Neural cell (in vitro differentiated cells): ENCODE results near the gene PTRH2. TPM values are rescaled to one million over a fixed set of nuclear protein-coding genes. Genes with fewer than 3 reads are reported as not detected.

Experiments used
- H2AFZ ChIP-seq: fragments of 200-600, 300-800 bp; sonication (generic), shearing (Covaris generic); 2 replicates; pipeline ENCODE4 v1.6.0; 2014; ENCODE audit warnings: low read depth, mild to moderate bottlenecking, antibody characterized with exemption, low read length, moderate library complexity
- H3F3A ChIP-seq: fragments of 200-600 bp; shearing (Covaris generic); 2 replicates; pipeline ENCODE4 v1.6.1; 2016; ENCODE audit warnings: mild to moderate bottlenecking, moderate library complexity, mixed read lengths, antibody characterized with exemption, low read length; ENCODE audit not compliant: insufficient read depth, poor library complexity, severe bottlenecking
- H3K27ac ChIP-seq: fragments of 200-600, 300-800 bp; sonication (generic), shearing (Covaris generic); 2 replicates; pipeline ENCODE4 v1.5.1; 2014; ENCODE audit warnings: mild to moderate bottlenecking, low read length, moderate library complexity
- H3K27me3 ChIP-seq: fragments of 300-800, 200-600 bp; sonication (generic), shearing (Covaris generic); 2 replicates; pipeline ENCODE4 v1.6.0; 2014; ENCODE audit warnings: mild to moderate bottlenecking, low read depth, low read length, moderate library complexity; ENCODE audit not compliant: insufficient read depth
- H3K36me3 ChIP-seq: fragments of 300-800, 200-600 bp; sonication (generic), shearing (Covaris generic); 2 replicates; pipeline ENCODE4 v1.5.1; 2014; ENCODE audit warnings: mild to moderate bottlenecking, antibody characterized with exemption, low read length, moderate library complexity; ENCODE audit not compliant: insufficient read depth
- H3K4me2 ChIP-seq: fragments of 300-800, 200-600 bp; sonication (generic), shearing (Covaris generic); 2 replicates; pipeline ENCODE4 v1.6.0; 2014; ENCODE audit warnings: mild to moderate bottlenecking, low read length
- H3K4me3 ChIP-seq: fragments of 300-800, 200-600 bp; sonication (generic), shearing (Covaris generic); 2 replicates; pipeline ENCODE4 v1.5.1; 2014; ENCODE audit warnings: mild to moderate bottlenecking, low read length, moderate library complexity
- H3K79me2 ChIP-seq: fragments of 200-600 bp; shearing (Covaris generic); replicated peaks from 2 replicates; pipeline ENCODE4 v1.6.0; 2014; ENCODE audit warnings: mild to moderate bottlenecking, low read length, moderate library complexity; ENCODE audit not compliant: insufficient read depth
- H3K9ac ChIP-seq: fragments of 300-800, 200-600 bp; sonication (generic), shearing (Covaris generic); 2 replicates; pipeline ENCODE4 v1.6.1; 2016; ENCODE audit warnings: mild to moderate bottlenecking, low read length, mixed read lengths
- H3K9me2 ChIP-seq: fragments of 200-600 bp; shearing (Covaris generic); 2 replicates; pipeline ENCODE4 v1.6.1; 2016; ENCODE audit warnings: mild to moderate bottlenecking, low read length, mixed read lengths; ENCODE audit not compliant: insufficient read depth
- H3K9me3 ChIP-seq: fragments of 200-600, 300-800 bp; sonication (generic), shearing (Covaris generic); 2 replicates; pipeline ENCODE4 v1.6.1; 2016; ENCODE audit warnings: mild to moderate bottlenecking, mixed run types, low read length, moderate library complexity, mixed read lengths
- H4K20me1 ChIP-seq: fragments of 200-600 bp; shearing (Covaris generic); 2 replicates; pipeline ENCODE4 v1.6.1; 2016; ENCODE audit warnings: mild to moderate bottlenecking, mixed run types; ENCODE audit not compliant: insufficient read depth
- CTCF ChIP-seq: fragments of 450-650 bp; IDR thresholded peaks from 2 replicates; pipeline ENCODE4 v1.5.1; 2014; ENCODE audit warnings: antibody characterized with exemption, mild to moderate bottlenecking, moderate library complexity; ENCODE audit not compliant: poor library complexity, severe bottlenecking
- EP300 ChIP-seq: fragments of 450-650 bp; conservative IDR thresholded peaks from 2 replicates; pipeline ENCODE4 v1.6.1; 2014; ENCODE audit warnings: antibody characterized with exemption, mild to moderate bottlenecking, moderate library complexity; ENCODE audit not compliant: poor library complexity, severe bottlenecking
- EZH2 ChIP-seq: fragments of 200-600, 300-800 bp; shearing (Covaris generic), sonication (generic); IDR thresholded peaks from 2 replicates; pipeline ENCODE4 v1.6.1; 2014; ENCODE audit warnings: antibody characterized with exemption, low read length, borderline replicate concordance, mild to moderate bottlenecking; ENCODE audit not compliant: insufficient read depth, poor library complexity, severe bottlenecking
- MXI1 ChIP-seq: fragments of 450-650 bp; conservative IDR thresholded peaks from 2 replicates; pipeline ENCODE4 v1.6.1; 2014; ENCODE audit warnings: antibody characterized with exemption, mild to moderate bottlenecking; ENCODE audit not compliant: poor library complexity, severe bottlenecking
- POLR2AphosphoS5 ChIP-seq: IDR thresholded peaks from 2 replicates; pipeline ENCODE4 v1.6.1; 2012
- RAD21 ChIP-seq: fragments of 450-650 bp; conservative IDR thresholded peaks from 2 replicates; pipeline ENCODE4 v1.6.1; 2014; ENCODE audit warnings: antibody characterized with exemption, mild to moderate bottlenecking, moderate library complexity
- REST ChIP-seq: IDR thresholded peaks from 2 replicates; pipeline ENCODE4 v1.6.1; 2012; ENCODE audit warnings: borderline replicate concordance
- SMC3 ChIP-seq: fragments of 450-650 bp; conservative IDR thresholded peaks from 2 replicates; pipeline ENCODE4 v1.6.1; 2014; ENCODE audit warnings: antibody characterized with exemption, mild to moderate bottlenecking, moderate library complexity; ENCODE audit not compliant: poor library complexity
- TAF1 ChIP-seq: IDR thresholded peaks from 2 replicates; pipeline ENCODE4 v1.6.1; 2012; ENCODE audit warnings: low read depth
- polyA plus RNA-seq: library from polyadenylated mRNA; depleted of rRNA; stranded (reverse); fragments of >200 nt; gene quantifications from 2 replicates; pipeline ENCODE4 v1.2.3, GENCODE V29; 2014

Gene PTRH2
- polyA plus RNA-seq, 1 donor from 2014 or later: 11.7 TPM

GRCh38 chr17:59733697-59734096 lies 26.5 kb upstream of the PTRH2 start:
- H3K9ac ChIP-seq: no peak overlapping the region
- no peaks in the 10 kb centered on the region for H4K20me1 ChIP-seq
- no peaks in the 10 kb centered on the region for H3K27me3 ChIP-seq
- TF ChIP-seq TAF1: no peak
- TF ChIP-seq EP300: no peak
- TF ChIP-seq RAD21: no peak
- no peak for TF ChIP-seq REST
- no peak for TF ChIP-seq EZH2
- no peak for TF ChIP-seq CTCF
- no peak for TF ChIP-seq POLR2AphosphoS5
- TF ChIP-seq MXI1: no peak
- no peak for TF ChIP-seq SMC3
- no peaks in the 10 kb centered on the region for H3F3A ChIP-seq
- no peak overlapping the region for H3K4me3 ChIP-seq
- H3K9me3 ChIP-seq: no peaks in the 10 kb centered on the region
- no peaks in the 10 kb centered on the region for H3K79me2 ChIP-seq
- no peaks in the 10 kb centered on the region for H3K36me3 ChIP-seq
- no peak overlapping the region for H3K4me2 ChIP-seq
- H3K9me2 ChIP-seq: no peaks in the 10 kb centered on the region
- no peak overlapping the region for H2AFZ ChIP-seq
- no peak overlapping the region for H3K27ac ChIP-seq

- no peak overlapping the region for H3K4me2 ChIP-seq
- H3K27ac ChIP-seq: no peak overlapping the region
- H3K9me3 ChIP-seq: no peaks in the 10 kb centered on the region
- peaks cover 8% of the 10 kb centered on the region for H3K79me2 ChIP-seq
- TF ChIP-seq EP300 (no peak), REST (no peak), EZH2 (no peak), CTCF (no peak), SMC3 (no peak), TAF1 (no peak)
- H3K9ac ChIP-seq: no peak overlapping the region
- no peak overlapping the region for H3K4me3 ChIP-seq
- H3K36me3 ChIP-seq: no peaks in the 10 kb centered on the region
- no peaks in the 10 kb centered on the region for H3K27me3 ChIP-seq
- no peaks in the 10 kb centered on the region for H3K9me2 ChIP-seq
- no peak overlapping the region for H2AFZ ChIP-seq
- H4K20me1 ChIP-seq: no peaks in the 10 kb centered on the region
- no peaks in the 10 kb centered on the region for H3F3A ChIP-seq
These were observed 23.1 kb upstream of the PTRH2 start for GRCh38 chr17:59730268-59730834.
